GM12891 (cell line): ENCODE measurements around the gene C1orf116.
A peak's percentile ranks its signal among the peaks of the same experiment; 100 is the strongest.

Experiments used
- DNase-seq: peaks from one replicate; pipeline ENCODE4 v3.0.0; 2011; ENCODE audit warnings: low spot score; ENCODE audit not compliant: insufficient read length
- FAIRE-seq: peaks from 2 replicates; lab custom pipeline; 2011; peaks lifted over from hg19 to GRCh38; lab: Jason Lieb, UNC
- PAX5 ChIP-seq: IDR thresholded peaks from 2 replicates; pipeline ENCODE4 v1.6.1; 2011; ENCODE audit warnings: low read length, moderate library complexity, mild to moderate bottlenecking; ENCODE audit not compliant: insufficient read depth, severe bottlenecking
- POLR2A ChIP-seq: IDR thresholded peaks from 2 replicates; pipeline ENCODE4 v1.6.1; 2011; ENCODE audit warnings: low read depth, low read length, control low read depth
- POLR2AphosphoS5 ChIP-seq: IDR thresholded peaks from 2 replicates; pipeline ENCODE4 v1.6.1; 2011; ENCODE audit warnings: low read depth, low read length, control low read depth
- POU2F2 ChIP-seq: IDR thresholded peaks from 2 replicates; pipeline ENCODE4 v1.6.1; 2011; ENCODE audit warnings: low read depth, mild to moderate bottlenecking, control low read depth, low read length, moderate library complexity
- SPI1 ChIP-seq: IDR thresholded peaks from 2 replicates; pipeline ENCODE4 v1.6.1; 2011; ENCODE audit warnings: low read depth, low read length, control low read depth
- TAF1 ChIP-seq: IDR thresholded peaks from 2 replicates; pipeline ENCODE4 v1.6.1; 2011; ENCODE audit warnings: low read depth, low read length, control low read depth

C1orf116 gene

DNA sequence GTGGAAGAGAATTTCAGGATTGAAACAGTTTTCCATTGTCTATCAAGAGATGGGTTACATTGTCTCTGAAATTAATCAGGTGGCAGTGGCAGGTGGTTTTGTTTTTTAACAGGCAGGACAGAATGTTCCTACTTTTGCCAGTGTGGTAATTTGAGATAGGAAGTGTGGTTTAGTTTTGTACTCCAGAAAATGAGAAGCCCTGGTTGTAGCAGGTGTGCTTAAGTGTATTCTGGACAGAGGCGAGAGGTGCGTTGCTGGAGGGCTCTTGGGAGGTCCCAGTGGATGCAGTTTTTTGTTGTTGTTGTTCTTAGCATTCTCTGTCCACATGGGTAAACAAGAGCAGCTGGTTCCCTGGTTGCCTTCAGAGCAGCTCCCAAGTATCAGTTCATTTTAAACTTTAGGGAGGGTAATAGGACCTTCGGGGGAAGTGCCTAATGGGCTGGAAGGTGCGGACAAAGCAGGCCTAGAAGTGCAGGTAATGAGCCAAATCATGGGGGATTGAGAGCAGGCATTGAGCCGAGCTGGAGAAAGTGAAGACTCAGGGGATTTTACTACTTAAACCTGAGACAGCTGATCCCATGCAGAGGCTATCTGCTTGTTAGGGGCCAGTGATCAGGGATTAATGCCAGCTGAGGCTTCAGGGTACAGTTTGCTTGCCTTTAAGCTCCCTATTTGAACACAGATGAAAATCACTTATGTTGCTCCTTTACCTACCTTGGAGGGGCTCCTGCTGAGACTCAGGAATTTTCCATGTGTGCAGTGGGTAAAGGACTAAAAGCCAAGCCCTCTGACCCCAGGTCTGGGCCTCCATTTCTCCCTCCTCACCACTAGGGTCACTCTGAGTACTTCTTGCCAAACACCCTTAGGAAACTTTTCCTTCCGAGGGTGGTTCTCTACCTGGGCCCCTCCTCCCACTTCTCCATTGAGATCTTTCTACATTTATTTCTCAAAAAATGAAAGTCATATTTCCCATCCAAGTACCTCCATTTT, 26.6 kb upstream of the C1orf116 start:
- FAIRE-seq (no peak), DNase-seq (no peak)
- TF ChIP-seq POLR2AphosphoS5 (no peak), POU2F2 (no peak), PAX5 (no peak), TAF1 (no peak), POLR2A (no peak), SPI1 (no peak)

DNA sequence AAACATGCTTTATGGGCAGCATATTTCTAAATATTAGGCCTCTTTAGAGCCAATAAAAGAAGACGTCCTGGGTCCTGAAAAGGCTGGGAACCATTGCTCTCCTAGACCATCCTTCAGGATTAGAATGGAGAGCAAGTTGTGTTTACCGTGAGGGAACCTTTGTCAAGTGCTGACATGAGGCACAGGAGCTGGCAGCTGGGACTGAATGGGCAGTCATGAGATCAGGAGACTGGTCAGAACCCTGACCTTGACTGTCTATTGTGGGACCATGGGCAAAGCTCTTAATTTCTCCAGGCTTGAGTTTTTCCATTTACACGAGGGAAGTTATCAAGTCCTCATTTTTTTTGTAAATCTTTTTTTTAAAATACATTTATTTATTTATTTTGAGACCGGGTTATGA, 25.7 kb upstream of the C1orf116 start:
- no peak for TF ChIP-seq POLR2A
- TF ChIP-seq TAF1 = no peak
- TF ChIP-seq POU2F2 = no peak
- TF ChIP-seq PAX5 = no peak
- no peak for TF ChIP-seq SPI1
- no peak for TF ChIP-seq POLR2AphosphoS5
- DNase-seq (no peak), FAIRE-seq (no peak)

DNA sequence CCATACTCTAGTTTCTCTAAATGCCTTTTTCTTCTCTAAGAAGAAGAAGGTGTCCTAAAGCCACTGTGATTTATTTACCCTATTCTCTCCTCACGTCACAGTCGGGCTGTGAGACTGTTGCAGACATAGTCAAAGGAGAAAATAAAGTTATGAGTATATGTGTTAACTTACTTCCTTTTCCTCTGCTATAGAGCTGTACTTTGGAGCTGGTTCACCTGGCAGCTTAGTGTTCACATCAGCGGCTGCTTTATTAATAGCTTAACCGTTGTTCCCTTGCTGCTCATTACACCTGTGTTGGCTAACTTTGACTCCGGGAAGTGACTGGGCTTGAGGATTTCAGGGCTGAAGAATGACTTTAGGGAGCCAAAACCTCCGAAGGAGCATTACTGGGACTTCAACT, 24.1 kb upstream of the C1orf116 start:
- TF ChIP-seq POLR2A (no peak), POLR2AphosphoS5 (no peak), TAF1 (no peak), POU2F2 (no peak), PAX5 (no peak), SPI1 (no peak)
- DNase-seq = no peak
- FAIRE-seq = no peak

GRCh38 chr1:207055386-207056001, 22.9 kb upstream of the C1orf116 start:
- DNase-seq = no peak
- no peak for FAIRE-seq
- TF ChIP-seq POU2F2 = no peak
- TF ChIP-seq TAF1 = no peak
- TF ChIP-seq PAX5 = no peak
- no peak for TF ChIP-seq POLR2AphosphoS5

DNA sequence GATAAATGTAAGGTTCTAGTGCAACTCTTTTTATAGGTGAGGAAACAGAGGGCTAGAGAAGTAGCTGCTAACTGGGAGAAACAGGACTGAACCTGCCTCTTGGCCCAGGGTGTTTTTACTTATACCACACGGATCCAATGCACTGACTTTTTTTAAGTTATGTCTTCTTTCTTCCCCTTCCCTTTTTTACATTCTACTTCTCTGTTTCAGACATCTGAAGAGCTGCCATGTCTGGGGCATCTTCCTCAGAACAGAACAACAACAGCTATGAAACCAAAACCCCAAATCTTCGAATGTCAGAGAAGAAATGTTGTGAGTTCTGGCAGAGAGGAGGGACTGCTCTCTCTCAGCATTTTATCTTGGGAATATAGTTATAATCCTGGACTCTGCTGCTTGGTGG, 21.9 kb upstream of the C1orf116 start:
- no peak for DNase-seq
- no peak for TF ChIP-seq POLR2AphosphoS5
- peak; percentile 22; the same call in 1 of the 2 replicates for TF ChIP-seq SPI1
- FAIRE-seq = no peak

GRCh38 chr1:207052911-207053769, 20.6 kb upstream of the C1orf116 start, which contains the start of gene PFKFB2:
Gene PFKFB2 (plus strand): TSS chr1:207053275. CDS start chr1:207054718, 1,443 bp downstream.
- peak; percentile 76 for FAIRE-seq
- no peak for TF ChIP-seq TAF1
- 0 out of 2 replicates have a peak, but pooled peaks have one; percentile 14 for TF ChIP-seq POU2F2
- 0 out of 2 replicates have a peak, but pooled peaks have one; percentile 42 for TF ChIP-seq POLR2A
- peak; percentile 84 for DNase-seq

- TF ChIP-seq POLR2A (no peak), SPI1 (no peak), POU2F2 (no peak), PAX5 (no peak), POLR2AphosphoS5 (no peak), TAF1 (no peak)
- FAIRE-seq (no peak), DNase-seq (no peak)
Observed at GRCh38 chr1:207051191-207051943, 18.8 kb upstream of the C1orf116 start, which contains the start of gene YOD1. Gene YOD1 (minus strand): TSS chr1:207051208. CDS start chr1:207051030, 178 bp downstream.

DNA sequence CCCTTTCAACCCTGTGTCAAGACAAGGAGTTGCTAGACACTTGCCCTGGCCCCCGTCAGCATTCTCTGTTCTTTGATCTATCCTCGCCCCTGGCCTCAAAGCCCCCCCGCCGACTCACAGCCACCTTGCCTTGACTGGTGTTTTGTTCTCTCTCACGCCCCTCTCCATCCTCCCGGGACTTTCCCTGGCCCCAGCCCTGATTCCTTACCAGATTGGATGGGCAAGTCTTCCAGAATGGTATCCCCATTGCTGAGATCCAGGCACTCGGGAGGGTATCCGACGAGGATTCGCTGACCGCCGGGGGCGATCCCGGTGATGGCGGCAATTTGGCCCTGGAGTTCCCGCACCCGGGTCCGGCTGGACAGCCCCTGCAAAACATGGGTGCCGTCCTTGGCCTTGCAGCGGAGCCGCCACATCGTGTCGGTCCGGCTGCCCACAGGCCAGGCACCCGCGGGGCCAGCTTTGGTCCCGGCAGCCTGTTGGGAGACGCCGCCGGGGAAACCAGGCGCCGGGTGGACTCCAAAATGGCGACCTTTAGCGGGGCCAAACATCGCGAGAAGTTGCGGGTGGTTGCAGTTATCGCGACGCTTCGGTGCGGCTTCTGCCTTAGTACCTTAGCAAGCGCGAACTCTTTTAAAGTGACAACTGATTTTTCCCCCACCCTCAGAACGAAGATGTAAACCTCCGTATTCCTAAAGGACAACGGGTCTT, 18.1 kb upstream of the C1orf116 start:
- FAIRE-seq (peak; percentile 81), DNase-seq (peak; percentile 62)
- TF ChIP-seq SPI1 = no peak
- TF ChIP-seq TAF1 = peak; percentile 55; the same call in 1 of the 2 replicates
- TF ChIP-seq POU2F2 = no peak
- peak; percentile 64 for TF ChIP-seq PAX5
- peak; percentile 77; the same call in 1 of the 2 replicates for TF ChIP-seq POLR2A
- peak; percentile 51 for TF ChIP-seq POLR2AphosphoS5

DNA sequence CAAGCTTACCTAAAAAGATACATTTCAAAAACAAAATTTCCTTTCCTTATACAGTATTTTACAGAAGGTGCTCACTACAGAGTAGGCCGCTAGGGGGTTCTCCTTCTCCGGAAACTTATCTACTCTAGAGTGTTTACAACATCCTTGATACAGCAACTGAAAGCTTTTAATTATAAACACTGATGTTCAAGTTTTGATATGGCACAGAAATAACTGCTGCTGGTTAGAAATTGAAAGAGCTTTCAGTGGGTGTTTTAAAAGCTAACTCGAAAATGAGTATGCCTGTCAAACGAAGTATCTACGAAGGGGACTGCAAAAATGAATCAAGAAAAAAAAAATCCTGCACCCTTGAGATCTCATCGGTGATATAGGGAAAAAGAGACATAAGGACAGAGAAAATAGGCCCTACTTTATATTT, 17.4 kb upstream of the C1orf116 start:
- DNase-seq (peak; percentile 35), FAIRE-seq (no peak)
- TF ChIP-seq POLR2A (no peak), POLR2AphosphoS5 (no peak), POU2F2 (no peak), PAX5 (no peak), SPI1 (no peak), TAF1 (no peak)
